ENCODE measurements around the gene DIP2B. TPM values are rescaled to one million over a fixed set of nuclear protein-coding genes. Genes with fewer than 3 reads are reported as not detected.

DIP2B gene
- total RNA-seq, 6 experiments from 2014 or later = 11.1 to 24.0 (median 14.8) TPM

DNA sequence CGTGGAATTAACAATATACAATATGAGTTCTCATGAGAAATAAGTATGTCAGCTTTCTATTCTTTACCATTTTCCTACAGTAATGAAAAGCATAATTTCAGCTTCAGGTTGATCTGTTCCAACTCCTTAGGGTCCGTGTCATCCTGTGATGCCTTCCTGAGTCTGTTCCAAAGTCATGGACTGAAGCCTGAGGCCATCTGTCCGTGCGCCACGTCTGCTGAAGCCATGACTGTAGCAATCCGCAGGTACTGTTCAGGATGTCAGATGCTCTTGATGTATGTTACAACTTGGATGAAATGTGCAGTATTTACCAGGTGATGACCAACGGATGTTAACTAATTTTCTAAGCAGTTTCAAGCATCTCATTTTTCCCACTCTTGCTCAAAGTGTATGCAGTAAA, 192.1 kb downstream of the DIP2B start:
- H3K4me3 ChIP-seq = no peak overlapping the region
- no peak overlapping the region for H3K27ac ChIP-seq
- no peak for TF ChIP-seq POLR2A (IDR thresholded peaks at IDR 0.05)
- H3K9me3 ChIP-seq = no peaks in the 10 kb centered on the region
- ATAC-seq (no peak), DNase-seq (no peak)
- H3K36me3 ChIP-seq = peaks cover 7 to 78% (median 26%) of the 10 kb centered on the region in 4 donors
- H3K27me3 ChIP-seq = no peaks in the 10 kb centered on the region
- peaks cover 0 to 12% (median 6%) of the 10 kb centered on the region in 4 donors for H3K4me1 ChIP-seq
- WGBS (ENCODE audit: insufficient coverage, low coverage, low lambda C conversion rate, missing lambda C conversion rate) = 95% methylated on average over 7 of the region's 7 CpGs
- intact Hi-C loops (cut with DNase I) = no loop called here

DNA sequence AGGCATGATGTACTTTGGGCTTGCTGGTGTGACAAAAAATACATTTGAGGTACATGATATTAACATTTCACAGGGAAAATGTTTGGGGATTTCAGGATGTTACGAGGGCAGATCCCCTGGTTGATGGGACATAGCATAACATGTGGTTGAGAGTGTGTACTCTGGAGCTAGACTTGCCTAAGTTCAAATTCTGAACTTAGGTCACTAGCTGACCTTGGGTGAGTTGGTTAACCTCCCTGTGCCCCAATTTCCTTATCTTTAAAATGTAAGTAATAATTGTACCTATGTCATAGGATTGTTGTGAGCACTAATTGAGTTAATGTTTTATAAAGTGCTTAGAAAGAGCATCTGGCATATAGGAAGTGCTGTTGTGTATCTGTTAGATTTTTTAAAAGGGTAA, 194.4 kb downstream of the DIP2B start:
- DNase-seq (no peak), ATAC-seq (peak; percentile 88 to 96 (median 94))
- H3K27ac ChIP-seq = peak overlapping the region in 1 of 3 donors; percentile 27
- WGBS (ENCODE audit: insufficient coverage, low coverage, low lambda C conversion rate, missing lambda C conversion rate) = 21% methylated on average over 1 of the region's 1 CpG
- H3K36me3 ChIP-seq = peaks cover 7 to 77% (median 33%) of the 10 kb centered on the region in 4 donors
- H3K4me1 ChIP-seq = peaks cover 0 to 12% (median 6%) of the 10 kb centered on the region in 4 donors
- no peak for TF ChIP-seq POLR2A (IDR thresholded peaks at IDR 0.05)
- no peak overlapping the region for H3K4me3 ChIP-seq
- H3K9me3 ChIP-seq = no peaks in the 10 kb centered on the region
- intact Hi-C loops (cut with DNase I) = no loop called here
- no peaks in the 10 kb centered on the region for H3K27me3 ChIP-seq

DNA sequence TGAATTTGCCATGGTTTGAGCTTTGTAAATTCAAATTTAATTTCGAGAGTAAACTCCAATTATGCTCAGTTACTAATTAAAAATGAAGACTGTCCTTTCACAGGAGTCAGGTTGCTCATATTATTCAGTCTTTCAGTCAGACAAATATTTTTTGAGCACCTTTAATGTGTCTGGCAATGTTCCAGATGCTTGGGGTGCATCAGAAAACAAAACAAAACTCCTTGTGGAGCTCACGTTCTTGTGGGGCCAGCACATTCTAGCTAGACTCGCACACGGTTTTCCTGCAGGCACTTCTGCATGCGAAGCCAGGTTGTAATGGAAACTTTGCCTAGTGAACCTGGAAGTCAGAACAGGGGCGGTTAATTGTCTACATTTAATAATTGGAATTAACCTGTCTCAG, 195.2 kb downstream of the DIP2B start:
- DNase-seq (no peak), ATAC-seq (no peak)
- Histone ChIP-seq H3K27me3 (no peaks in the 10 kb centered on the region), H3K36me3 (peaks cover 7 to 80% (median 36%) of the 10 kb centered on the region in 4 donors), H3K4me1 (peaks cover 0 to 12% (median 6%) of the 10 kb centered on the region in 4 donors), H3K27ac (peak overlapping the region in 1 of 3 donors; percentile 27), H3K9me3 (no peaks in the 10 kb centered on the region), H3K4me3 (no peak overlapping the region)
- intact Hi-C loops (cut with DNase I) = no loop called here
- TF ChIP-seq, protein P1, sequence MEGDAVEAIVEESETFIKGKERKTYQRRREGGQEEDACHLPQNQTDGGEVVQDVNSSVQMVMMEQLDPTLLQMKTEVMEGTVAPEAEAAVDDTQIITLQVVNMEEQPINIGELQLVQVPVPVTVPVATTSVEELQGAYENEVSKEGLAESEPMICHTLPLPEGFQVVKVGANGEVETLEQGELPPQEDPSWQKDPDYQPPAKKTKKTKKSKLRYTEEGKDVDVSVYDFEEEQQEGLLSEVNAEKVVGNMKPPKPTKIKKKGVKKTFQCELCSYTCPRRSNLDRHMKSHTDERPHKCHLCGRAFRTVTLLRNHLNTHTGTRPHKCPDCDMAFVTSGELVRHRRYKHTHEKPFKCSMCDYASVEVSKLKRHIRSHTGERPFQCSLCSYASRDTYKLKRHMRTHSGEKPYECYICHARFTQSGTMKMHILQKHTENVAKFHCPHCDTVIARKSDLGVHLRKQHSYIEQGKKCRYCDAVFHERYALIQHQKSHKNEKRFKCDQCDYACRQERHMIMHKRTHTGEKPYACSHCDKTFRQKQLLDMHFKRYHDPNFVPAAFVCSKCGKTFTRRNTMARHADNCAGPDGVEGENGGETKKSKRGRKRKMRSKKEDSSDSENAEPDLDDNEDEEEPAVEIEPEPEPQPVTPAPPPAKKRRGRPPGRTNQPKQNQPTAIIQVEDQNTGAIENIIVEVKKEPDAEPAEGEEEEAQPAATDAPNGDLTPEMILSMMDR (IDR thresholded peaks at IDR 0.05) = no peak
- 87% methylated on average over 5 of the region's 6 CpGs for WGBS (ENCODE audit: insufficient coverage, low coverage, low lambda C conversion rate, missing lambda C conversion rate)

DNA sequence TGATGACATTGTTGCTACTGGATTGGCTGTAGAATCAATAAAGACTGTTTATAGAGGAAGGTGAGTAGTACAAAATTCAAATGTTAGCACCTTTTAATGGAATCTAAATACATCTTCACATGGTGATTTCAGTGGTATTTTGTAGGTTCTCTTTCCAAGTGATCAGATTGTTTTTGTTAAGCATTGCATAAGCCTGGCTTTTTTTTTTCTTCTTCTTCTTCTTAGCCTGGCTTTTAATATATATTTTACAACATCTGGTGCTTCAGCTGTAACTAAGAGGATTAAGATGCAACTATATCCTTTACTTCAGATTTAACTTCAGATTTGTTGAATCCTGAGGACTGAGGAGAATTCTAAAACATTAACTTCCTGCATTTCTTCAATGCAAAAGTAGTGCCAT, 201.8 kb downstream of the DIP2B start:
- TF ChIP-seq, protein P1 (IDR thresholded peaks at IDR 0.05) = no peak
- TF ChIP-seq POLR2A (IDR thresholded peaks at IDR 0.05) = no peak
- H3K27ac ChIP-seq = no peak overlapping the region
- no peaks in the 10 kb centered on the region for H3K4me1 ChIP-seq
- intact Hi-C loops (cut with DNase I) = no loop called here
- no peak overlapping the region for H3K4me3 ChIP-seq
- no peaks in the 10 kb centered on the region for H3K9me3 ChIP-seq
- DNase-seq = no peak
- no peaks in the 10 kb centered on the region for H3K27me3 ChIP-seq
- H3K36me3 ChIP-seq = peaks cover 3 to 84% (median 29%) of the 10 kb centered on the region in 4 donors
- no peak for ATAC-seq

DNA sequence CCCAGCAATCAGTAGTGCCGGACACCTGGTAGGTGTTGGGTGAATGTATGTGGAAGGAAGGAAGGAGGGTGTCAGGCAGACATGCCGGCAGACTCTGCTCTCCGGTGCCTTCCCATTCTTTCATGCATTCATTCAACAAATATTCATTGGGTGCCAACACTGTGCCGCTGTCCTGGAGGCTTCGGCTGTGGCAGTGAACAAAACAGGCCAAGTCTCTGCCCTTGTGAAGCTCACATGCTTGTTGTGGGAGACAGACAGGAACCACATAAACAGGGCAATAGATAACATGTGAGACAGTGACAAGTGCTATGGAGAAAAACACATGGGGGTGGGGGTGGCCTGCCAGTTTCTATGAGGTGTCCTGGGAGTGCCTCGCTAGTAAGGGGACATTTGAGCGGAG, 202.6 kb downstream of the DIP2B start:
- no peak for TF ChIP-seq POLR2A (IDR thresholded peaks at IDR 0.05)
- TF ChIP-seq, protein P1 (IDR thresholded peaks at IDR 0.05) = no peak
- 95% methylated on average over 3 of the region's 7 CpGs for WGBS (ENCODE audit: insufficient coverage, low coverage, low lambda C conversion rate, missing lambda C conversion rate)
- Histone ChIP-seq H3K4me3 (no peak overlapping the region), H3K36me3 (peaks cover 3 to 80% (median 26%) of the 10 kb centered on the region in 4 donors), H3K27ac (no peak overlapping the region), H3K4me1 (no peaks in the 10 kb centered on the region), H3K9me3 (no peaks in the 10 kb centered on the region), H3K27me3 (no peaks in the 10 kb centered on the region)
- DNase-seq (no peak), ATAC-seq (no peak)
- intact Hi-C loops (cut with DNase I) = no loop called here

DNA sequence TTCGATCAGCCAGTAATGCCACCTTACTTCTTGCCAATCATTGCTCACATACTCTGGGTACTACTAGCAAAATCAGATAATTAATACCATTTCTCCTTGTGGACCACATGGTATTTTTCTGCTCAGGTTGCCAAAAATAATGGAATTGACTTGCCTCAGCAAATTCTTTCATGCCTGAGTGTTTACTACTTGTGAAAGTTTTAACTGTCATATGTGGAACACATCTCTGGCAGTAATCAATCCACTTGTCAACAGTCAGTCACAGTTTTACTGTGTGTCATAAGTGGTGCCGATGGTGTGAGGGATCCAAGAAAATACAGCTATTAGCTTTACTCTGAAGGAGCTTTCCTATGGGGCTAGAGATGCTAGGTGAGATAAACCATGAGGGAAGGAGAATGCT, 203.8 kb downstream of the DIP2B start:
- DNase-seq (no peak), ATAC-seq (no peak)
- Histone ChIP-seq H3K36me3 (peaks cover under 1 to 85% (median 26%) of the 10 kb centered on the region in 4 donors), H3K27me3 (no peaks in the 10 kb centered on the region), H3K9me3 (no peaks in the 10 kb centered on the region), H3K4me3 (no peak overlapping the region), H3K4me1 (no peaks in the 10 kb centered on the region), H3K27ac (no peak overlapping the region)
- WGBS (ENCODE audit: insufficient coverage, low coverage, low lambda C conversion rate, missing lambda C conversion rate) = 77% methylated on average over 2 of the region's 2 CpGs
- intact Hi-C loops (cut with DNase I) = no loop called here
- TF ChIP-seq, protein P1 (IDR thresholded peaks at IDR 0.05) = no peak
- TF ChIP-seq POLR2A (IDR thresholded peaks at IDR 0.05) = no peak
